A673 (cell line): ENCODE measurements around the gene SP140L. TPM values are rescaled to one million over a fixed set of nuclear protein-coding genes. Genes with fewer than 3 reads are reported as not detected.

ENCODE experiments used
- BruUV-seq: library from RNA; stranded (reverse); fragments of 400-500 nt; replicated peaks from 2 replicates; lab custom pipeline; 2021; lab: Mats Ljungman, UMichigan
- CTCF ChIA-PET: fragments of 300-600 bp; sonication (Branson Sonifier 250); formaldehyde crosslinking; loops from one replicate; lab custom pipeline; 2022; ENCODE audit warnings: antibody characterized with exemption; lab: Charles Lee
- POLR2A ChIA-PET: fragments of 300-600 bp; sonication (Branson Sonifier 250); formaldehyde crosslinking; loops from one replicate; lab custom pipeline; 2022; ENCODE audit warnings: antibody characterized with exemption; ENCODE audit not compliant: low non-redundant PET; lab: Charles Lee
- DNase-seq: peaks from one replicate; pipeline ENCODE4 v3.0.0-alpha.2; 2015; ENCODE audit warnings: low spot score
- H3K27ac ChIP-seq: fragments of 200-600 bp; sonication (generic); 2 replicates; pipeline ENCODE4 v1.5.1; 2016; ENCODE audit warnings: mixed run types, low read depth, mild to moderate bottlenecking, mixed read lengths, antibody characterized with exemption, low read length; ENCODE audit not compliant: poor library complexity, severe bottlenecking
- H3K27me3 ChIP-seq: fragments of 200-600 bp; sonication (generic); replicated peaks from 2 replicates; pipeline ENCODE4 v1.6.1; 2017; ENCODE audit warnings: mixed run types, low read depth, mild to moderate bottlenecking, mixed read lengths, antibody characterized with exemption, low read length; ENCODE audit not compliant: insufficient read depth, poor library complexity
- H3K36me3 ChIP-seq: fragments of 200-600 bp; sonication (generic); 2 replicates; pipeline ENCODE4 v1.6.1; 2016; ENCODE audit warnings: mixed run types, mild to moderate bottlenecking, mixed read lengths, antibody characterized with exemption, low read length; ENCODE audit not compliant: insufficient read depth, poor library complexity, severe bottlenecking
- H3K4me1 ChIP-seq: fragments of 200-600 bp; sonication (generic); 2 replicates; pipeline ENCODE4 v1.6.1; 2017; ENCODE audit warnings: mixed run types, mild to moderate bottlenecking, mixed read lengths, antibody characterized with exemption, low read length; ENCODE audit not compliant: insufficient read depth, poor library complexity, severe bottlenecking
- H3K4me3 ChIP-seq: fragments of 200-600 bp; sonication (generic); 2 replicates; pipeline ENCODE4 v1.5.1; 2016; ENCODE audit warnings: low read depth, mixed run types, mild to moderate bottlenecking, mixed read lengths, low read length; ENCODE audit not compliant: poor library complexity, severe bottlenecking
- H3K9me3 ChIP-seq: fragments of 200-600 bp; sonication (generic); 2 replicates; pipeline ENCODE4 v1.6.1; 2016; ENCODE audit warnings: mixed run types, low read depth, mild to moderate bottlenecking, mixed read lengths, antibody characterized with exemption, low read length; ENCODE audit not compliant: poor library complexity, severe bottlenecking
- CTCF ChIP-seq: fragments of 300-800, 200-600 bp; sonication (generic); conservative IDR thresholded peaks from 2 replicates; pipeline ENCODE4 v1.5.1; 2017; ENCODE audit warnings: low read depth, mild to moderate bottlenecking, antibody characterized with exemption, low read length, moderate library complexity, mixed read lengths
- EZH2 ChIP-seq: fragments of 200-600 bp; sonication (generic); IDR thresholded peaks from 2 replicates; pipeline ENCODE4 v1.6.1; 2017; ENCODE audit warnings: borderline replicate concordance, low read depth, mild to moderate bottlenecking, mixed read lengths, antibody characterized with exemption, low read length; ENCODE audit not compliant: poor library complexity, severe bottlenecking
- intact Hi-C: fragments of 100-400 bp; cut with micrococcal nuclease; formaldehyde crosslinking; loops from one replicate; pipeline ENCODE4 v1.10.0; 2022; ENCODE audit not compliant: unreplicated experiment
- total RNA-seq: library from RNA; stranded (reverse); gene quantifications from 2 replicates; pipeline ENCODE4 v1.2.3, GENCODE V29; 2021

The SP140L gene
- total RNA-seq, 1 experiment from 2014 or later = 0.37 TPM

DNA sequence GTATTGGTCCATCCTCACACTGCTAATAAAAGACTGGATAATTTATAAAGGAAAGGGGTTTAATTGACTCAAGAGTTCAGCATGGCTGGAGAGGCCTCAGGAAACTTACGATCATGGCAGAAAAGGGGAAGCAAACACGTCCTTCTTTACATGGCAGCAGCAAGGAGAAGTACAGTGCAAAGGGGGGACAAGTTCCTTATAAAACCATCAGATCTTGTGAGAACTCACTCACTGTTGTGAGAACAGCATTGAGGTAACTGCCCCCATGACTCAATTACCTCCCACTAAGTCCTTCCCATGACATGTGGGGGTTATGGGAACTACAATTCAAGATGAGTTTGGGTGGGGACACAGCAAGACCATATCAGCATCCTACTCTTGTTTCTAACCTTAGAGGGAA is 126.0 kb downstream of the SP140L start:
- ChIA-PET CTCF (no interaction called here), POLR2A (no interaction called here)
- Histone ChIP-seq H3K27me3 (no peaks in the 10 kb centered on the region), H3K36me3 (no peaks in the 10 kb centered on the region), H3K9me3 (no peaks in the 10 kb centered on the region), H3K4me3 (no peak overlapping the region), H3K4me1 (no peaks in the 10 kb centered on the region), H3K27ac (no peak overlapping the region)
- TF ChIP-seq CTCF (no peak), EZH2 (no peak)
- no TSS peak for BruUV-seq
- DNase-seq = no peak
- intact Hi-C loops = no loop called here

Other genes with a start within 250 kb of the SP140L start
- gene SP110, start 107.2 kb upstream of the SP140L start, total RNA-seq = 11.0 and 11.6 TPM in 2 replicates
- gene SP140, start 101.5 kb upstream of the SP140L start, total RNA-seq = 0.32 and 1.0 TPM in 2 replicates
- 2.9 and 3.8 TPM in 2 replicates for gene SP100, start 89.0 kb downstream of the SP140L start, total RNA-seq